NCI-H2196 (cell line): Measurements from ENCODE around the gene CLCF1.

Experiments
- DNase-seq: peaks from one replicate; lab custom pipeline; 2025; ENCODE audit not compliant: unreplicated experiment; lab: John Stamatoyannopoulos, UW

Gene CLCF1

GRCh38 chr11:67372993-67373647 is at the start of gene CLCF1:
TSS of gene CLCF1 (minus strand) at chr11:67373598. CDS start at chr11:67373539, 59 bp downstream.
- no peak for DNase-seq

GRCh38 chr11:67422891-67423290 is 49.5 kb upstream of the CLCF1 start:
- no peak for DNase-seq

- DNase-seq, result no peak
Observed at GRCh38 chr11:67421430-67422031, 48.1 kb upstream of the CLCF1 start.

- peak; percentile 92 for DNase-seq
Observed at GRCh38 chr11:67420646-67421429, 47.4 kb upstream of the CLCF1 start.

- DNase-seq, result no peak
Observed at GRCh38 chr11:67420147-67420645, 46.8 kb upstream of the CLCF1 start.

- no peak for DNase-seq
Observed at GRCh38 chr11:67419325-67420049, 46.1 kb upstream of the CLCF1 start.

GRCh38 chr11:67418476-67419281 is 45.3 kb upstream of the CLCF1 start:
- no peak for DNase-seq

- DNase-seq, result no peak
Observed at GRCh38 chr11:67417425-67417824, 44.0 kb upstream of the CLCF1 start.

- DNase-seq, result peak; percentile 75
Observed at GRCh38 chr11:67416416-67417335, 43.3 kb upstream of the CLCF1 start.

GRCh38 chr11:67415501-67416304 is 42.3 kb upstream of the CLCF1 start, which contains the start of gene CARNS1:
TSS of gene CARNS1 (plus strand) at chr11:67415678. CDS start at chr11:67416200, 522 bp downstream.
- no peak for DNase-seq

GRCh38 chr11:67413266-67413849 is 40.0 kb upstream of the CLCF1 start:
- no peak for DNase-seq

- no peak for DNase-seq
Observed at GRCh38 chr11:67412495-67413179, 39.2 kb upstream of the CLCF1 start.

GRCh38 chr11:67411785-67412152 is 38.4 kb upstream of the CLCF1 start:
- DNase-seq, result no peak

GRCh38 chr11:67410984-67411784 is 37.8 kb upstream of the CLCF1 start:
- no peak for DNase-seq

GRCh38 chr11:67410369-67410831 is 37.0 kb upstream of the CLCF1 start:
- DNase-seq, result no peak

GRCh38 chr11:67409781-67410368 is 36.5 kb upstream of the CLCF1 start:
- DNase-seq, result peak; percentile 31
